Measurements from ENCODE around the gene RNF224.

GRCh38 chr9:137267933-137268355 is 40.6 kb downstream of the RNF224 start:
- TF ChIP-seq CTCF (IDR thresholded peaks at IDR 0.05; ENCODE audit: borderline replicate concordance, extremely low read depth, low read length, poor library complexity, severe bottlenecking): no peak
- no peak for TF ChIP-seq EZH2 (IDR thresholded peaks at IDR 0.05; ENCODE audit: borderline replicate concordance, low read depth, low read length, severe bottlenecking)

Data from DND-41 (cell line).